DND-41 (cell line): ENCODE measurements around the gene CDK15.
A peak's percentile ranks its signal among the peaks of the same experiment; 100 is the strongest.

Experiments
- ATAC-seq: fragments of 200-7000 bp; cut with Tn5 transposase; 3 replicates; pipeline ENCODE4 v1.9.1; 2021; ENCODE audit warnings: low read depth; ENCODE audit not compliant: insufficient read depth
- DNase-seq: peaks from one replicate; pipeline ENCODE4 v3.0.0-alpha.2; 2020
- H2AFZ ChIP-seq: 2 replicates; pipeline ENCODE4 v1.6.0; 2012; ENCODE audit warnings: low read depth, low read length
- H3K27ac ChIP-seq: 2 replicates; pipeline ENCODE4 v1.5.1; 2012; ENCODE audit warnings: low read length, inconsistent platforms
- H3K27me3 ChIP-seq: fragments of 200-600 bp; sonication (generic); 2 replicates; pipeline ENCODE4 v1.6.0; 2012; ENCODE audit warnings: low read length, mild to moderate bottlenecking, inconsistent platforms; ENCODE audit not compliant: insufficient read depth, poor library complexity
- H3K36me3 ChIP-seq: 2 replicates; pipeline ENCODE4 v1.5.1; 2012; ENCODE audit warnings: low read length, inconsistent platforms; ENCODE audit not compliant: insufficient read depth
- H3K4me1 ChIP-seq: 2 replicates; pipeline ENCODE4 v1.5.1; 2012; ENCODE audit warnings: mild to moderate bottlenecking, low read length; ENCODE audit not compliant: insufficient read depth
- H3K4me2 ChIP-seq: 2 replicates; pipeline ENCODE4 v1.6.0; 2012; ENCODE audit warnings: mild to moderate bottlenecking, moderate library complexity, low read length, inconsistent platforms; ENCODE audit not compliant: insufficient read depth
- H3K4me3 ChIP-seq, 2 experiments: fragments of 200-600 bp in 1 of 2; shearing (Covaris generic) in 1 of 2; 2 replicates each; pipeline ENCODE4 v1.5.1; 2012 to 2016; ENCODE audit warnings: inconsistent platforms in 2 of 2, low read length in 2 of 2, mild to moderate bottlenecking in 2 of 2, low read depth in 1 of 2, moderate library complexity in 1 of 2
- H3K79me2 ChIP-seq: 2 replicates; pipeline ENCODE4 v1.6.0; 2012; ENCODE audit warnings: low read length, inconsistent platforms; ENCODE audit not compliant: insufficient read depth
- H3K9ac ChIP-seq: 2 replicates; pipeline ENCODE4 v1.6.0; 2012; ENCODE audit warnings: low read depth, mild to moderate bottlenecking, inconsistent platforms, low read length, moderate library complexity
- H3K9me3 ChIP-seq: 2 replicates; pipeline ENCODE4 v1.5.1; 2012; ENCODE audit warnings: low read length, moderate library complexity, mild to moderate bottlenecking, inconsistent platforms; ENCODE audit not compliant: insufficient read depth, severe bottlenecking
- H4K20me1 ChIP-seq: 2 replicates; pipeline ENCODE4 v1.6.0; 2012; ENCODE audit warnings: low read length; ENCODE audit not compliant: insufficient read depth
- CTCF ChIP-seq: IDR thresholded peaks from 2 replicates; pipeline ENCODE4 v1.5.1; 2012; ENCODE audit warnings: borderline replicate concordance, low read length, moderate library complexity, mild to moderate bottlenecking; ENCODE audit not compliant: poor library complexity, severe bottlenecking; ENCODE audit errors: extremely low read depth
- EZH2 ChIP-seq: IDR thresholded peaks from 3 replicates; pipeline ENCODE4 v1.6.1; 2012; ENCODE audit warnings: borderline replicate concordance, low read depth, mild to moderate bottlenecking, moderate library complexity, low read length, inconsistent platforms; ENCODE audit not compliant: severe bottlenecking

CDK15 gene

GRCh38 chr2:201907563-201907881, 101.2 kb downstream of the CDK15 start:
- no peak for ATAC-seq
- peaks cover 15% of the 10 kb centered on the region for H3K4me1 ChIP-seq

GRCh38 chr2:201908901-201909300, 102.6 kb downstream of the CDK15 start:
- ATAC-seq: no peak
- no peaks in the 10 kb centered on the region for H4K20me1 ChIP-seq
- no peak for DNase-seq
- no peak overlapping the region for H2AFZ ChIP-seq
- H3K79me2 ChIP-seq: no peaks in the 10 kb centered on the region
- no peaks in the 10 kb centered on the region for H3K9me3 ChIP-seq
- H3K4me2 ChIP-seq: 0 out of 2 replicates have a peak overlapping the region, but pooled peaks have one; percentile 69
- peaks cover 15% of the 10 kb centered on the region for H3K4me1 ChIP-seq
- H3K36me3 ChIP-seq: no peaks in the 10 kb centered on the region
- no peak overlapping the region for H3K4me3 ChIP-seq
- no peak overlapping the region for H3K9ac ChIP-seq
- peaks cover 4% of the 10 kb centered on the region for H3K27me3 ChIP-seq
- no peak overlapping the region for H3K27ac ChIP-seq
- no peak for TF ChIP-seq CTCF
- no peak for TF ChIP-seq EZH2

More at GRCh38 chr2:201907563-201907881, 101.2 kb downstream of the CDK15 start:
- no peaks in the 10 kb centered on the region for H3K79me2 ChIP-seq
- no peaks in the 10 kb centered on the region for H4K20me1 ChIP-seq
- no peak overlapping the region for H2AFZ ChIP-seq
- TF ChIP-seq EZH2 (no peak), CTCF (no peak)
- H3K27ac ChIP-seq: no peak overlapping the region
- H3K4me3 ChIP-seq: no peak overlapping the region
- no peak overlapping the region for H3K9ac ChIP-seq
- peaks cover 4% of the 10 kb centered on the region for H3K27me3 ChIP-seq
- no peaks in the 10 kb centered on the region for H3K9me3 ChIP-seq
- no peak overlapping the region for H3K4me2 ChIP-seq
- H3K36me3 ChIP-seq: no peaks in the 10 kb centered on the region
- DNase-seq: no peak

GRCh38 chr2:201909348-201909747, 103.0 kb downstream of the CDK15 start:
- ATAC-seq (no peak), DNase-seq (no peak)
- Histone ChIP-seq H3K4me3 (peak overlapping the region in 1 of 2 experiments; percentile 52; a peak in 2 of 4 replicates), H3K79me2 (no peaks in the 10 kb centered on the region), H3K4me2 (peak overlapping the region; percentile 69), H3K36me3 (no peaks in the 10 kb centered on the region), H3K9ac (no peak overlapping the region), H3K27me3 (peaks cover 4% of the 10 kb centered on the region), H4K20me1 (no peaks in the 10 kb centered on the region), H3K4me1 (peaks cover 15% of the 10 kb centered on the region), H2AFZ (peak overlapping the region; percentile 68), H3K27ac (peak overlapping the region; percentile 57; the same call in 1 of the 2 replicates), H3K9me3 (no peaks in the 10 kb centered on the region)
- no peak for TF ChIP-seq EZH2
- TF ChIP-seq CTCF: no peak

- Histone ChIP-seq H4K20me1 (no peaks in the 10 kb centered on the region), H3K36me3 (no peaks in the 10 kb centered on the region), H3K4me2 (peak overlapping the region; percentile 69), H3K9ac (peak overlapping the region; percentile 24; the same call in 1 of the 2 replicates), H3K4me1 (peaks cover 15% of the 10 kb centered on the region), H3K27ac (peak overlapping the region; percentile 57; the same call in 1 of the 2 replicates), H3K9me3 (no peaks in the 10 kb centered on the region), H3K4me3 (peak overlapping the region in 1 of 2 experiments; percentile 52; a peak in 2 of 4 replicates), H2AFZ (peak overlapping the region; percentile 68), H3K79me2 (no peaks in the 10 kb centered on the region), H3K27me3 (peaks cover 3% of the 10 kb centered on the region)
- ATAC-seq (peak; percentile 98), DNase-seq (peak; percentile 74)
- TF ChIP-seq CTCF (no peak), EZH2 (no peak)
Measured at GRCh38 chr2:201909961-201910361, 103.6 kb downstream of the CDK15 start.
